Stimulated activated naive CD8-positive, alpha-beta T cell treated with anti-CD3 and anti-CD28 coated beads, Interleukin-15, Interleukin-2, amounts not matched to agents 100 ng/mL and 50 ng/mL, for 24 hours (primary cell): ENCODE data around the gene GOLGA8S.
"Not testable (repeated sequence)": the region's sequence is repeated elsewhere in the genome, so short reads cannot be mapped to it uniquely, and the experiment has no call there.

Experiments used
- H3K27ac Mint-ChIP-seq: one replicate; pipeline ENCODE4 v1.8.0; 2021; ENCODE audit warnings: mild to moderate bottlenecking, mixed read lengths
- H3K27me3 Mint-ChIP-seq: one replicate; pipeline ENCODE4 v1.8.0; 2021; ENCODE audit warnings: mixed read lengths
- H3K36me3 Mint-ChIP-seq: one replicate; pipeline ENCODE4 v1.8.0; 2021; ENCODE audit warnings: low read depth, mixed read lengths
- H3K4me1 Mint-ChIP-seq: one replicate; pipeline ENCODE4 v1.8.0; 2021; ENCODE audit warnings: low read depth, mixed read lengths
- H3K4me3 Mint-ChIP-seq: one replicate; pipeline ENCODE4 v1.8.0; 2021; ENCODE audit warnings: mild to moderate bottlenecking, mixed read lengths
- H3K9me3 Mint-ChIP-seq: one replicate; pipeline ENCODE4 v1.8.0; 2021; ENCODE audit warnings: mixed read lengths

GOLGA8S gene, protein sequence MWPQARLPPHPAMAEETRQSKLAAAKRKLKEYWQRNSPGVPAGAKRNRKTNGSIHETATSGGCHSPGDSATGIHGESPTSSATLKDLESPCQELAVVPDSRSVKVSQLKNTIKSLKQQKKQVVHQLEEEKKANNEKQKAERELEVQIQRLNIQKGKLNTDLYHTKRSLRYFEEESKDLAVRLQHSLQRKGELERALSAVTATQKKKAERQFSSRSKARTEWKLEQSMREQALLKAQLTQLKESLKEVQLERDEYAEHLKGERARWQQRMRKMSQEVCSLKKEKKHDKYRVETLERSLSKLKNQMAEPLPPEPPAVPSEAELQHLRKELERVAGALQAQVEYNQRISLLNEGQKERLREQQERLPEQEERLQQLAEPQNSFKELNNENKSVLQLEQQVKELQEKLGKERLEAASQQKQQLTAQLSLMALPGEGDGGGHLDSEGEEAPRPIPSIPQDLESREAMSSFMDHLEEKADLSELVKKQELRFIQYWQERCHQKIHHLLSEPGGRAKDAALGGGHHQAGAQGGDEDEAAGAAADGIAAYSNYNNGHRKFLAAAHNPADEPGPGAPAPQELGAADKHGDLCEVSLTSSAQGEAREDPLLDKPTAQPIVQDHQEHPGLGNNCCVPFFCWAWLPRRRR

DNA sequence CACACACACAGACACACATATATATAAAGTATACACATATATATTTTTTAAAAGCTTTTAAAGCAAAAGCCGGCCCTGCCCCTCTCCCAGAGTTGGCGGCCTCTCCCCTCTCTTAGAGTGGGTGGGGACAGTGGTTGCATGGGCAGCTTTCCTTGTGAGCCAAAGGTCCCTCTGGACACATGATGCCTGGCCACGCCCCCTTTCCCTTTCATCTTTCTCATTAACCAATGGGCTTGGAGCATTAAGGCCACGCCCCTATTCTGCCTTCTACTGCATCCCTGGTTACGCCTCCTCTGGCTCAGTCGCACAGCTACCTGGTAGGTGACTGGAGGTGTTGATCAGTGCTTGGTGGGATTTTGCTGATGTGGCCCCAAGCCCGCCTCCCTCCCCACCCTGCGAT is at the start of gene GOLGA8S:
GOLGA8S (plus strand) TSS at position 301 of the 400 bp plus-strand sequence; CDS start at position 363, 62 bp downstream.
- not testable (repeated sequence) for H3K4me1 Mint-ChIP-seq, H3K9me3 Mint-ChIP-seq, H3K27me3 Mint-ChIP-seq, H3K36me3 Mint-ChIP-seq, H3K27ac Mint-ChIP-seq, H3K4me3 Mint-ChIP-seq

DNA sequence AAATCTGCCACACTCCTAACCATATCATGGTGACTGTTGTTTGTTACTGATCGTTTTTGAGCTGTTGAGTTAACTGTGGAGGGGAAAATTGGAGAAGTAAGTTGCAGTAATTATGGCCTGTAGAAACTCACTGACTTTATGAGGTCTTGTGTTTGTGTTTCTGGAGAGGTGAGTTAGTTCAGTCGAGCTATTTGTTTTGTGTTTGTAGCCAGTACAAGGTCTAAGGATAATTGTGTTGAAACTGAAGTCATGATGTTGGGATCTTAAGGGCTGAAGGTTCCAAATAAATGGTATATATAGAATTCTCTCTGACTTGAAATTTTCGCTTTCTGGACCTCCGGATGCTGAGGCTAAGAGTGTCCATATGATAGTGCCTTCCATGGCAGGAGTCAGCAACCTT is 49.7 kb upstream of the GOLGA8S start:
- Mint-ChIP-seq H3K4me1 (peaks cover 30% of the 10 kb centered on the region), H3K4me3 (peak overlapping the region; percentile 89), H3K27ac (peak overlapping the region; percentile 64), H3K36me3 (peaks cover 30% of the 10 kb centered on the region)
- not testable (repeated sequence) for H3K27me3 Mint-ChIP-seq, H3K9me3 Mint-ChIP-seq

DNA sequence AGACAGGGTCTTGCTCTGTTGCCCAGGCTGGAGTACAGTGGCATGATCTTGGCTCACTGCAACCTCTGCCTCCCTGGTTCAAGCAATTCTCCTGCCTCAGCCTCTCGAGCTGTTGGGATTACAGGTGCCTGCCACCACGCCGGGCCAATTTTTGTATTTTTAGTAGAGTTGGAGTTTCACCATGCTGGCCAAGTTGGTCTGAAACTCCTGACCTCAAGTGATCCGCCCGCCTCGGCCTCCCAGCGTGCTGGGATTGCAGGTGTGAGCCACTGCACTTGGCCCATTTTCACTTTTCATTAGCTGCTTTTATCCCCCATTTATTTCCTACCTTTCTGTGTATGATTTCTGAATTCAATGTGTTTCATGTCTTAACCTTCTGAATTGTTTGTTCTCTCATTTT is 48.6 kb upstream of the GOLGA8S start:
- not testable (repeated sequence) for H3K9me3 Mint-ChIP-seq, H3K27ac Mint-ChIP-seq, H3K27me3 Mint-ChIP-seq
- H3K4me1 Mint-ChIP-seq, result peaks cover 30% of the 10 kb centered on the region
- peaks cover 38% of the 10 kb centered on the region for H3K36me3 Mint-ChIP-seq
- H3K4me3 Mint-ChIP-seq, result peak overlapping the region; percentile 3

DNA sequence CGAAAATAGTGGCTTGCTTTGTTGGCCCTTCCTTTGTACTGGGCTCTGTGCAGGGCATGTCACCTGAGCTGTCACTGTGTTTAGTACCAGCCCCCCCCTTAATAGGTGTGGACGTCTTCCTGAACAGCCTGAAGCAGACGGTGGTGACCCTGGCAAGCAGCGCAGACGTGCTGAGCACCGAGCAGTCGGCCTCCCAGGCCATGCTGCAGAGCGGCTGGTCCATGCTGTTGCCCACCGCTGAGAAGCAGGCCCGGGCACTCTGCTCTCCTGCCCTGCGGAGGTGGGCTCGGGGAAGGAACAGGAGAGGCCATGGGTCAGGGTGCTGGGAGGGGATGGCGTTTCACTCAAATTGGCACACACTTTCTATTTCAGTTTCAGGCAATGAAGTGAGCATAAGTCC is 43.3 kb upstream of the GOLGA8S start:
- not testable (repeated sequence) for H3K9me3 Mint-ChIP-seq, H3K27me3 Mint-ChIP-seq, H3K4me3 Mint-ChIP-seq, H3K27ac Mint-ChIP-seq
- H3K36me3 Mint-ChIP-seq, result peaks cover 40% of the 10 kb centered on the region
- H3K4me1 Mint-ChIP-seq, result peaks cover 12% of the 10 kb centered on the region

DNA sequence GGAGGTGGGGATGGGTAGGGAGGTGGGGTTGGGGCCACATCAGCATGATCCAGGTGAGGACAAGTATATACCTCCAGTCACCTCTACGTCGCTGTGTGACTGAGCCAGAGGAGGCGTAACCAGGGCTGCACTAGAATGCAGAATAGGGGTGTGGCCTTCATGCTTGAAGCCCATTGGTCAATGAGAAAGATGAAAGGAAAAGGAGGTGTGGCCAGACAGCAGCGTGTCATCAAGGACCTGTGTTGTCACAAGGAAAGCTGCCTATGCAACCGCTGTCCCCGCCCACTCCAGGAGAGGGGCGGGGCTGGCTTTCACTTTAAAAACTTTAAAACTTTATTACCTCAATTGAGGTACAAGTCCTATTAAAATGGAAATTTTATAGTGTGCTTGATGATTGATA is 20.5 kb upstream of the GOLGA8S start, which contains the start of gene GOLGA6L26:
GOLGA6L26 (minus strand) TSS at position 101 of the 400 bp plus-strand sequence; CDS start at position 40, 61 bp downstream.
- not testable (repeated sequence) for H3K9me3 Mint-ChIP-seq, H3K36me3 Mint-ChIP-seq, H3K4me3 Mint-ChIP-seq

DNA sequence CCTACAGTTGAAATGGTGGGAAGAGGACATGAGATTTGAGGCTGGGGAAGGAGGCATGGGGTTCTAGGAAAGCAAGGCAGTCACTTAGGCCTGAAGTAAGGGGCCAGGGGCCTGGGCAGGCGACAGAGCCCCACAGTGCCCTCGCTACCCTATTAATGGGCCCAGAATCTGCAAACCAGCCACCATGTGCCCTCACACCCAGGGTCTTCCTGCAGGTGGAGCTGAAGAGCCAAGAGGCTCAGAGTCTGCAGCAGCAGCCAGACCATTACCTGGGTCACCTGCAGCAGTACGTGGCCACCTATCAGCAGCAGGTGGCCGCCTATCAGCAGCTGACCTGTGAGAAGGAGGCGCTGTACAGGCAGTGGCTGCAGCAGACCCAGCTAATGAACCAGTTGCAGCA is 8.1 kb downstream of the GOLGA8S start:
- not testable (repeated sequence) for H3K4me1 Mint-ChIP-seq, H3K36me3 Mint-ChIP-seq, H3K4me3 Mint-ChIP-seq, H3K27ac Mint-ChIP-seq, H3K9me3 Mint-ChIP-seq, H3K27me3 Mint-ChIP-seq

More for the DNA sequence above, 20.5 kb upstream of the GOLGA8S start, which contains the start of gene GOLGA6L26:
- not testable (repeated sequence) for H3K4me1 Mint-ChIP-seq, H3K27me3 Mint-ChIP-seq, H3K27ac Mint-ChIP-seq

DNA sequence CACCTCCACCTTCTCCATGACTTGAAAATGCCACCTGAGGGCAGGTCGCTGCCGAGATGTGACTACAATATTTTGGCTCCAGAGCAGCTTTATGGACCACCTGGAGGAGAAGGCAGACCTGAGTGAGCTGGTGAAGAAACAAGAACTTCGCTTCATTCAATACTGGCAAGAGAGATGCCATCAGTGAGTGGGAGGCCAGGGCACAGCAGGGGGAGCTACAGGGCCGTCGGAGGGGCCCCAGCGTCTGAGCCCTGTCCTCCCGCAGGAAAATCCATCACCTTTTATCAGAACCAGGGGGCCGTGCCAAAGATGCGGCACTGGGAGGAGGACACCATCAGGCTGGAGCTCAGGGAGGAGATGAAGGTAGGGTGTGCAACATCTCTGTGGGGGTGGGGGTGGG is 9.7 kb downstream of the GOLGA8S start:
- not testable (repeated sequence) for H3K9me3 Mint-ChIP-seq, H3K4me1 Mint-ChIP-seq, H3K36me3 Mint-ChIP-seq

DNA sequence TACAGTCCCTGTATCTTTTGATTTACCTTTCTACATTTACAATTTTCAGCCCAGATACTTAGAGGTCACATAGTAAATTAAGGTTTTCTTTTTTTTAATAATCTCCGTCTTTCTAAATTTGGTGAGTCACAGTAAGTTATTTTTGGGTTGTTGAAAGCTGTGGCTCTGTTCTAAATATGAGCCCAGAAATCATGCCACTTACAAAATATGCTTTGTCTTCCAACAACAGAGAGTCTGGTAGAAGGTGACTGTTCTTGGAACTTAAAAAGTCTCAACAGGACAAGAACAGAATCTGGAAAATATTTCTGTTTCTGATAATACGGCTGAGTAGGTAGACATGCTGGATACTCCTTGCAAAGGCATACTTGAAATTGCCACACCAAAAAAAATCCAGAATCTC is 16.0 kb downstream of the GOLGA8S start:
- no peak overlapping the region for H3K27ac Mint-ChIP-seq
- H3K27me3 Mint-ChIP-seq, result peaks cover 6% of the 10 kb centered on the region

More for the DNA sequence above, 9.7 kb downstream of the GOLGA8S start:
- H3K27me3 Mint-ChIP-seq, H3K27ac Mint-ChIP-seq, H3K4me3 Mint-ChIP-seq: not testable (repeated sequence)

DNA sequence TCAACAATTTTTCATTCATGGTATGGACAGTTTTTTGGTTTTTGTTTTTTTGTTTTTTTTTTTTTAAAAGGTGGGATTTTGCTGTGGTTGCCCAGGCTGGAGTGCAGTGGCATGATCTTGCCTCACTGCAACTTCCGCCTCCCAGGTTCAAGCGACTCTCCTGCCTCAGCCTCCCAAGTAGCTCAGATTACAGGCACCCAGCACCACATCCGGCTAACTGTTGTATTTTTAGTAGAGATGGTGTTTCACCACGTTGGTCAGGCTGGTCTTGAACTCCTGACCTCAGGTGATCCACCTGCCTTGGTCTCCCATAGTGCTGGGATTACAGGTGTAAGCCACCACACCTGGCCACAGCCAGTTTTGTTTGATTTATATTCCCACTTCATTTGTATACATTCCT is 16.6 kb downstream of the GOLGA8S start:
- not testable (repeated sequence) for H3K9me3 Mint-ChIP-seq, H3K27ac Mint-ChIP-seq

More for the DNA sequence above, 16.0 kb downstream of the GOLGA8S start:
- Mint-ChIP-seq H3K36me3 (no peaks in the 10 kb centered on the region), H3K4me1 (no peaks in the 10 kb centered on the region), H3K9me3 (no peaks in the 10 kb centered on the region), H3K4me3 (no peak overlapping the region)

DNA sequence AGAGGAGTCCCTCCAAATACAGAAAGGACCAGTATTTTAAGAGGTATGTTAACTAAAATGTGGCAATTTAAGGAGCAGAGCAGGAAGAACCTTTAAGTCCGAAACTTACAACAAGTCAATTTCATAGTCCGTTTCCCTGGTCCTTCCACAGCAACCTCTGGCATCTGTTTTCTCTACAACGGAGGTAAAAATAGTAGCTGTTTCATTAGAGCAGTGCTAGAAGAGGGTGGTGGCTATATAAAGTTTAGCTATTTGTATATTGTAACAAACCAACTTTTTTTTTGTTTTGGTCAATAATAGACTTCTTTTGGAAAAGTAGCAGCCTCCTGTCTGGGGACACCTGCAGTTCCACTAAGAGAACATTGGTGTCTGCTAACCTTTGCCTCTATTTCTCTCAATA is 17.3 kb downstream of the GOLGA8S start:
- not testable (repeated sequence) for H3K27me3 Mint-ChIP-seq, H3K4me3 Mint-ChIP-seq, H3K4me1 Mint-ChIP-seq, H3K36me3 Mint-ChIP-seq, H3K27ac Mint-ChIP-seq, H3K9me3 Mint-ChIP-seq

More for the DNA sequence above, 16.6 kb downstream of the GOLGA8S start:
- H3K27me3 Mint-ChIP-seq, H3K36me3 Mint-ChIP-seq, H3K4me3 Mint-ChIP-seq, H3K4me1 Mint-ChIP-seq: not testable (repeated sequence)

DNA sequence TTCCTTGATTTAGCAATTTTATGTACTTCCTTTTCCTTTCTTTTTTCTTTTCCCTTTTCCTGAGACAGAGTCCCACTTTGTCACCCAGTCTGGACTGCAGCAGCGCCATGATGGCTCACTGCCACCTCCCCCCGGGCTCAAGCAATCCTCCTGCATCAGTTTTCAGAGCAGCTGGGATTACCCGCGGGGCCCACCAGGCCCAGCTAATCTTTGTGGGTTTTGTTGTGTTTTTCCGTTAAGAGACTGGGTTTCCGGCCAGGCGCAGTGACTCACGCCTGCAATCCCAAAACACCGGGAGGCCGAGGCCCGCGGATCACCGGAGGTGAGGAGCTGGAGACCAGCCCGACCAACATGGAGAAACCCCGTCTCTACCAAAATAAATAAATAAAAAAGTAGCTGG is 17.7 kb downstream of the GOLGA8S start:
- no peak overlapping the region for H3K4me3 Mint-ChIP-seq
- no peaks in the 10 kb centered on the region for H3K36me3 Mint-ChIP-seq
- peaks cover 6% of the 10 kb centered on the region for H3K27me3 Mint-ChIP-seq
- no peak overlapping the region for H3K27ac Mint-ChIP-seq
- no peaks in the 10 kb centered on the region for H3K4me1 Mint-ChIP-seq
- no peaks in the 10 kb centered on the region for H3K9me3 Mint-ChIP-seq

DNA sequence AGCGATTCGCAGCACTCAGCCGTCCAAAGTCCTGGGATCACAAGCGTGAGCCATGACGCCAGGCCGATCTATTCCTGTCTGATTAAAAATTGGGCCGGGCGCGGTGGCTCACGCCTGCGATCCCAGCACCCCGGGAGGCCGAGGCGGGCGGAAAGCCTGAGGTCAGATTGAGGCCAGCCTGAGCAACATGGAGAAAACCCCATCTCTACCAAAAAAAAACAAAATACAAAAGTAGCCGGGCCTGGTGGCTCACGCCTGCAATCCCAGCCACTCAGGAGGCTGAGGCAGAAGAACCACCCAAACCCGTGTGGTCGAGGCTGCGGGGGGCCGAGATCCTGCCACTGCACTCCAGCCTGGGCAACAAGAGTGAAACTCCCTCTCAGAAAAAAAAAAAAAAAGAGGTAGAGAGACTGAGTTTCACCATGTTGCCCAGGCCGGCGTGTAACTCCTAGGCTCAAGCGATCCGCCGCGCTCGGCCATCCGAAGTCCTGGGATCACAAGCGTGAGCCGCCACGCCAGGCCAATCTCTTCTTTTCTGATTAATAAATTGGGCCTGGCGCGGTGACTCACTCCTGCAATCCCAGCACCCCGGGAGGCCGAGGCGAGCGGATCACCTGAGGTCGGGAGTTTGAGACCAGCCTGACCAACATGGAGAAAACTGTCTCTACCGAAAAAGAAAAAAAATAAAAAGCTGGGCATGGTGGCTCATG is 18.5 kb downstream of the GOLGA8S start:
- not testable (repeated sequence) for H3K9me3 Mint-ChIP-seq, H3K4me1 Mint-ChIP-seq, H3K36me3 Mint-ChIP-seq, H3K4me3 Mint-ChIP-seq, H3K27me3 Mint-ChIP-seq, H3K27ac Mint-ChIP-seq

DNA sequence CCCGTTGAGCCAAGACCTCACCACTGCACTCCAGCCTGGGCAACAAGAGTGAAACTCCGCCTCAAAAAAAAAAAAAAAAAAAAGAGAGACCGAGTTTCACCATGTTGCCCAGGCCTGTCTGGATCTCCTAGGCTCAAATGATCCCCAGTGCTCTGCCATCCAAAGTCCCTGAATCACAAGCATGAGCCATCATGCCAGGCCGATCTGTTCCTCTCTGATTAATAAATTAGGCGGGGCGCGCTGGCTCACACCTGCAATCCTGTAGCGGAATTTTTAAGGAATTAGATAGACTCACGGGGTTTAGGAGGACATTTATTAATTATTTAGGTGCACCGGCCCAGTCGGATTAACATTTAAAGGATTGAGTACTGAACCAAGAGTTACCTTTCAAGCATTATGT is 19.7 kb downstream of the GOLGA8S start:
- not testable (repeated sequence) for H3K4me3 Mint-ChIP-seq, H3K9me3 Mint-ChIP-seq

DNA sequence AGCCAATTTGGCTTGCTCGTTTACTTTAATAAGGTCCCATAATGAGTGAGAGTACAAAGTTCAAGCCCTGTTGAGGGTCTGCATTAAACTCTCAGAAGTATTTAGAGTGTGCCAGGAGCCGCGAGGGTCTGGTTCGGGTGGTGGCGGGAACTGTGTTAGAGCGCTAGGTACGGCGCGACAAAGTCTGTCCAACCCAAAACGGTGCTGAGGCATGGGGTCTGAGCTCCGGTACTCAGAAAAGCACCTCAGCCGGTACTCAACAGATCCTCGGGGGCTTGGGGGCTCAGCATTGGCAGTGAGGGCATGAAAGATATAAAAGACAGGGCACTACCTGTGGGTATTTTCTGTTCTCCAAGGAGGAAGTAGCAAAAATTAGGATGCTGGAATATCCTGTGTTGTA is 24.4 kb downstream of the GOLGA8S start:
- H3K36me3 Mint-ChIP-seq, H3K27ac Mint-ChIP-seq: not testable (repeated sequence)

More for the DNA sequence above, 19.7 kb downstream of the GOLGA8S start:
- not testable (repeated sequence) for H3K27ac Mint-ChIP-seq, H3K4me1 Mint-ChIP-seq, H3K27me3 Mint-ChIP-seq, H3K36me3 Mint-ChIP-seq

DNA sequence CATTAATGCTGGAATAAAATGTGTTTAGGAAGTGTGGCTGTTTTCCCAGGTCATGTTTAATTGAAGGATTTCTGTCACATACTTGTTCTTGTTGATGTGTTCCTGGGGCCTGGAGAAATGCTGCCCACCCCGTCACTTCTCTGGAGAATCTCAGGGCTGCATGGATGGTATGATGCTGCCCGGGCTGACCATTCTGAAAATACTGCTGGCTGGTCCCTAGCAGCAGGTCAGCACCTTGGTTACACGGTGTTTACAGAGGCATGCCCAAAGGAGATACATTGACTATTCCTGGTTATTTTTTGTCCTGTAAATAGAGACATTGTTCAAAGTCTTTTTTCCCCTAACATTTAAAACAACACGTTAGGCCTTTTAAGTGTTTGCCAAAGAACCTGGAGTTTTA is 26.2 kb downstream of the GOLGA8S start:
- H3K27ac Mint-ChIP-seq, H3K27me3 Mint-ChIP-seq, H3K36me3 Mint-ChIP-seq, H3K9me3 Mint-ChIP-seq, H3K4me3 Mint-ChIP-seq, H3K4me1 Mint-ChIP-seq: not testable (repeated sequence)

More for the DNA sequence above, 24.4 kb downstream of the GOLGA8S start:
- H3K4me3 Mint-ChIP-seq, H3K4me1 Mint-ChIP-seq, H3K9me3 Mint-ChIP-seq, H3K27me3 Mint-ChIP-seq: not testable (repeated sequence)
